Epithelial cell of esophagus (primary cell): Measurements from ENCODE around the gene CDH19.
A peak's percentile ranks its signal among the peaks of the same experiment; 100 is the strongest.

Source experiments
- DNase-seq: peaks from one replicate; pipeline ENCODE4 v3.0.0; 2010; ENCODE audit warnings: low read depth
- H3K4me3 ChIP-seq: 2 replicates; pipeline ENCODE4 v1.5.1; 2011; ENCODE audit warnings: mild to moderate bottlenecking, low read length, control low read depth
- TF ChIP-seq, protein P1 (sequence below): IDR thresholded peaks from 2 replicates; pipeline ENCODE4 v1.5.1; 2011; ENCODE audit warnings: low read depth, mild to moderate bottlenecking, low read length, control low read depth, inconsistent platforms; ENCODE audit not compliant: insufficient read depth; ENCODE audit errors: missing control alignments

CDH19 gene

DNA sequence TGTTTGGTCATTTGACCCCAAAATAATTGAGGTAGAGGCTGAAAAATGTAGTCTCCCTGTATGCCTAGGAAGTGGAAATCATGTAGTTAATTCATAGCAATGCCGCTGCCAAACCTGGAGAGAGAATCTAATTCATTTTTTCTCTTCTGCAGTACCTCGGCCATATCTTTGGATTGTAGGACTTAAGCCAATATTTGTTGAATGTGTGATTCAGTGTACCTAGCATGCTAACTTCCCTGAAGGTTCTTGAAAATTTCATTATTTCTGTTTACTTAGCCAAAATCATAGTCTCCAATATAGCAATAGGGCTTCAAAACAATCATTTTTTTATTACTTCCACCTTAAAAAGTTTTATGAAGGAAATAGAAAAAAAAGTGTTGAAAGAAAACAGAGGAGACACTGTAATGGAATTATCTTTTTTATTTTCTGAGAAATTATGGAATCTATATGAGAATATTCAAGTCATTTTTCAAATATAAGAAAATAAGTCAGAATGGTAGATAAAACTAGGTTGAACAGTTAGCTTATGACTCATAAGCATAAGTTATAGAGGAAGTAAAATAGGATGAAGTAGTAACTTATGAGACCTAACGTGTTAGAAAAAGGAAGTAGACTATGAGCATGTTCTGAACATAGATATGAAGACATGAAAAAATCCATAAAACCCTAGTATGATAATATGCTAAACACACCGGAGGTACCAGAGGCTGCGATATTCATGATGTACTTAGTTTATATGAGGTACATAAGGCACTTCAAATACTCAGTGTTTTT, 35.2 kb upstream of the CDH19 start:
- DNase-seq: no peak
- no peak overlapping the region for H3K4me3 ChIP-seq
- TF ChIP-seq, protein P1, sequence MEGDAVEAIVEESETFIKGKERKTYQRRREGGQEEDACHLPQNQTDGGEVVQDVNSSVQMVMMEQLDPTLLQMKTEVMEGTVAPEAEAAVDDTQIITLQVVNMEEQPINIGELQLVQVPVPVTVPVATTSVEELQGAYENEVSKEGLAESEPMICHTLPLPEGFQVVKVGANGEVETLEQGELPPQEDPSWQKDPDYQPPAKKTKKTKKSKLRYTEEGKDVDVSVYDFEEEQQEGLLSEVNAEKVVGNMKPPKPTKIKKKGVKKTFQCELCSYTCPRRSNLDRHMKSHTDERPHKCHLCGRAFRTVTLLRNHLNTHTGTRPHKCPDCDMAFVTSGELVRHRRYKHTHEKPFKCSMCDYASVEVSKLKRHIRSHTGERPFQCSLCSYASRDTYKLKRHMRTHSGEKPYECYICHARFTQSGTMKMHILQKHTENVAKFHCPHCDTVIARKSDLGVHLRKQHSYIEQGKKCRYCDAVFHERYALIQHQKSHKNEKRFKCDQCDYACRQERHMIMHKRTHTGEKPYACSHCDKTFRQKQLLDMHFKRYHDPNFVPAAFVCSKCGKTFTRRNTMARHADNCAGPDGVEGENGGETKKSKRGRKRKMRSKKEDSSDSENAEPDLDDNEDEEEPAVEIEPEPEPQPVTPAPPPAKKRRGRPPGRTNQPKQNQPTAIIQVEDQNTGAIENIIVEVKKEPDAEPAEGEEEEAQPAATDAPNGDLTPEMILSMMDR: no peak

DNA sequence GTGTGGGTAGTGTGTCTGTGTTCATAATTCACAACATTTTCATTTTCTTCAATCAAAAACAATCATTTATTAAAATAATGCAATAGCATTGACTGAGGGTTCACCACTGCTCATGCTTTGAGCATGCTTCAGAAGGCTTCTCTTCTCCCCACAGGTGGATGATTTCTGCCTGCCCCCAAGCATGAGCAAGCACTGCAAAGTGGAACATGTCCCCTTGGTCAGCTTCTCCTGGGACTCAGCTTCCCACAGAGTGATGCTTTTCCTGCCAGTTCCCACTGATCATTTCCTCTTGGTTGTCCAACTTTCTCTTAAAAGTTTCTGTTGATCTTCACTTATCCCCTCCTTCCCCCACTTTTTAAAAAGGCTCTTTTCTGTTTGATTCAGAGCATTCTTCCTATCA, 31.5 kb upstream of the CDH19 start:
- TF ChIP-seq, protein P1: no peak
- no peak for DNase-seq
- H3K4me3 ChIP-seq: no peak overlapping the region

DNA sequence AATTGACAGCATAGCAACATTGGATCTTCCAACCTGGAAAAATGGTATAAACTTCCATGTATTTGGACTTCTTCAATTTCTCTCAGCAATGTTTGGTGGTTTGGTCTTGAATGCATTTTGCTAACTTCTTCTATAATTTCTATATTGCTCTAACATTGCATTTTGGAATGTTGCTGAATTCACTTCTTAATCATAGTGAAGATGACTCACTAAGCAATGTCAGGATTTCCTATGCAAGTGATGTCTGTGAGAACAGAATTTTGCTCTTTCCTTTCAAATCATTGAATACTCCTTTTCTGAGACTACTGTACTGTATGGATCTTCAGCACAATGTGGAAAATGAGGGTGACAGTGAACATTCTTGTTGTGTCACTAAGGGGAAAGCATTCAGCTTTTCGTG, 28.9 kb upstream of the CDH19 start:
- TF ChIP-seq, protein P1: no peak
- H3K4me3 ChIP-seq: no peak overlapping the region
- DNase-seq: peak; percentile 31

DNA sequence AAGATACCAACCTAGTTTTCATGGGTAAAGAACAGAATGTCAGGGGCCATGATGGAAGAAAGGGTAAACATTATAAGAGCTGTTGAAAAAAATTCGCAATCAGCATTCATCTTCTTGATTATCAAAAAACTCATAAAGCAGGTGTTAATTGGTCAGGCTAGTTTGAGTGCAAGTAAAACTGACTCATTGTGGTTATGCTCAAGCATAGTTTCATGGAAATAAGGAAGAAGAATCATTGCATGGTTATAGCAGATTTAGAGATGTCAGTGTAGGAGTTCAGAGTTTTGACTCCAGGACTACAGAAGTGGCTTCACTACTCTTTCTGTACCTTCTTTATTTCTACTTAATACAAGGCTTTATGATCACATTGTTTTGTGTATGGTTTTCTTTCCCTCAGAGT, 26.9 kb upstream of the CDH19 start:
- TF ChIP-seq, protein P1: no peak
- no peak for DNase-seq
- no peak overlapping the region for H3K4me3 ChIP-seq

DNA sequence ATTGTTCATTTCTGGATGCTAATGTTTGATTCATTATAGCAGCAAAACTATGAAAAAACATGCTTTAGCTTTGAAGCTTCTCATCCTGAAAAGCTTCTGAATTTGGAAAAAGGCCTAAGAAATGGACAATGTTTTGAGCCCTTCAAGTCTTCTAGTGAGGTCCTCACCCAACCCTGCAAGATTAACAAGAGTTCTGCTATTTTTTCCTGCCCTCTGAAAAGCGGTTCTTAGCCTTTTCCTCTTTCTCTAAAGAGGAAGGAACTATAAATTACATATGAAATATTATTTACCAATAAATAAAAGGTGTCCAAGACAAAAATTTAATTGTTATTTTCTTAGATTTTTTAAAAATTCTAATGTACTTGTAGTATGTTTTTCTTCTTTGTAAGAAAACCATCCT, 19.9 kb upstream of the CDH19 start:
- H3K4me3 ChIP-seq: no peak overlapping the region
- DNase-seq: no peak
- TF ChIP-seq, protein P1: no peak

DNA sequence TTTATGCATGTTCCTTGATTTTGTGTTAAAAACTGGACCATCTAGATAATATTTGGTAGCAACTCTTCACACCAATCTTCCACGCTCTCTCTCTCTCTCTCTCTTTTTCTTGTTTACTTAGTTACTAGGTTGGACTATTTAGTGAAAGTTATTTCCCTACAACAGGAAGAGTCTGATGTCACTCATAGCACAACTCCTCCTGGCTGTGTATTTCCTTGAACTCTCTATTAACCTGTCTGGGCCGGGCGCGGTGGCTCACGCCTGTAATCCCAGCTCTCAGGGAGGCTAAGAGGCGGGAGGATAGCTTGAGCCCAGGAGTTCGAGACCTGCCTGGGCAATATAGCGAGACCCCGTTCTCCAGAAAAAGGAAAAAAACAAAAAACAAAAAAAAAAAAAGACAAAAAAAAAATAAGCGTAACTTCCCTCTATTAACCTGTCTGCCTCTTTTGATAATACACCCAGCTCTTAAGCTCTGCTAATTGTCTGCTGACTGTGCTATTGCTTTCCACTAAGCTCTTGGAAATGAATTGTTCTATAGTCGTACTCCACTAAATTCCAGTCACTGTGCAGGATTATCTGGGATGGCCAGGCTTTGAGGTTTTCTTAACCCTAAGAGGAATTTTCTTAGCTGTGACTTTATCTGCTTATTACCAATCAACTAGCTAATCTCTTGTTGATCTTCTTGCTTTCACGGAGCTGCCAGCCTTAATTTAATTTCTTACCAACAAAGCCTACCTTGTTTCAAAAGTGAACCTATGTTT, 18.1 kb upstream of the CDH19 start:
- TF ChIP-seq, protein P1: no peak
- no peak for DNase-seq
- no peak overlapping the region for H3K4me3 ChIP-seq
